ENCODE data around the gene LCE1F.

LCE1F gene, protein sequence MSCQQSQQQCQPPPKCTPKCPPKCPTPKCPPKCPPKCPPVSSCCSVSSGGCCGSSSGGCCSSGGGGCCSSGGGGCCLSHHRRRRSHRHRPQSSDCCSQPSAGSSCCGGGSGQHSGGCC

DNA sequence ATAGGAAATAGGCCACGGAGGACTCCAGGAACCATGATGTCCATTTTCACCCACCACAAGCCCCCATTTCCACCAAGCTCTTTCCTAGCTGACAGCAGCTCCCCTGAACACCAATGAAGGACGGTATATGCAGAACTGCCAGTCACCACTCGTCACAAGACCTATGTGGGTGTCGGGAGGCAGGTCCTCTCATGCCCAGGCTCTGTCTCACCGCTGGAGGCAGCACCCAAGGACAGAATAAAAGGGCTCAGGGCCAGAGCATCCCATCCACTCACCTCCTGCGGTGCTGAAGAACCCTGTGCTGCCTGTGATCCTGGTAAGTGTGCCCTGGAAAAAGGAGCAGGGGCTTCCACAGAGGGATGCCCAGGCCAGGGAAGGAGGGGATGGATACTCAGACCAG lies at the start of gene LCE1F:
LCE1F (plus strand) TSS at position 266 of the 400 bp plus-strand sequence. CDS start 1,232 bp downstream, outside the sequence.
- no peaks in the 10 kb centered on the region for H3K9me3 ChIP-seq
- no peaks in the 10 kb centered on the region for H3K27me3 ChIP-seq
- H3K36me3 ChIP-seq, result no peaks in the 10 kb centered on the region
- H3K4me3 ChIP-seq, result no peak within 1 kb of the TSS
- H3K9ac ChIP-seq, result no peak within 1 kb of the TSS
- no peak for TF ChIP-seq Cebpa-rat (IDR thresholded peaks at IDR 0.05)
- H4K20me1 ChIP-seq, result no peaks in the 10 kb centered on the region
- no peak within 1 kb of the TSS for H3K4me2 ChIP-seq
- H3K4me1 ChIP-seq, result no peaks in the 10 kb centered on the region
- no peak within 1 kb of the TSS for H3K27ac ChIP-seq

DNA sequence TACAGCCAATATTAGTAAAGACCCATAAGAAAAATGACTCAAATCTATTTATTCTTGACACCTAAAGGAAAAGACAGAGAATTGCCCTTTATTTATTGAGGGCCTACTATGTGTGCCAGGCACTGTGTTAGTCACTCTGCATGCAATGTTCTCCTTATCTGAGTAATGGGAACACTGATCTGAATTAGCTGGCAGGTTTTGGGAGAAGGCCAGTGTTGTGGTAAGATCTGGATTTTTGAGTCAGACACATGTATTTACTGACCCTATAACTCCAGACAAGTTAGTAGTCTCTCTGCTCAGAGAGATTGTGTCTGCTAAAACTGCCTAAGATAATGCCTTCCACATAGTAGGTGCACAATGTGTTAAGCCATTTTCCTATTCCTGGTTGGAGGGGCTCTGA lies 49.7 kb upstream of the LCE1F start:
- Histone ChIP-seq H3K4me2 (no peak overlapping the region), H3K36me3 (no peaks in the 10 kb centered on the region), H3K4me1 (no peaks in the 10 kb centered on the region), H4K20me1 (no peaks in the 10 kb centered on the region), H3K9me3 (no peaks in the 10 kb centered on the region), H3K27me3 (no peaks in the 10 kb centered on the region), H3K4me3 (no peak overlapping the region), H3K27ac (no peak overlapping the region), H3K9ac (no peak overlapping the region)
- TF ChIP-seq Cebpa-rat (IDR thresholded peaks at IDR 0.05), result no peak

DNA sequence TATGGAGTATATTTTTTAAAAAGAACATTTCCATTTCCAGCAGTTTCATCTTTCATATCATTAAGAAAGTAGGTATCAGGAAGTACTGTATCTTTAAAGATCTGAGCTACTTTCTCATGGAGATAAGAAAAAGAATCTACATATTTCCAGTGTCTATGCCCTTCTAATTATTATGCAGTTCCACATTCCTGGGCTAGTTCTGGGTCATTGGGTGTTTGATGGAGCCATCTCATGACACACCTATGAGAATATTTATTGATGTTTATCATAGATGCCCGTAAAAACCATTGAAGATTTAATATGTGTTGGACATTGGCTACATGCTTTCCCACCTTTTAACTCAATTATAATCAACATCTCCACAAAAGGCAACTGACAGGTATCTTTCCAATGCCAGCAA lies 46.0 kb upstream of the LCE1F start:
- no peak overlapping the region for H3K9ac ChIP-seq
- H3K36me3 ChIP-seq, result no peaks in the 10 kb centered on the region
- no peak overlapping the region for H3K27ac ChIP-seq
- H4K20me1 ChIP-seq, result no peaks in the 10 kb centered on the region
- H3K9me3 ChIP-seq, result no peaks in the 10 kb centered on the region
- no peak overlapping the region for H3K4me2 ChIP-seq
- no peak for TF ChIP-seq Cebpa-rat (IDR thresholded peaks at IDR 0.05)
- no peaks in the 10 kb centered on the region for H3K4me1 ChIP-seq
- H3K27me3 ChIP-seq, result no peaks in the 10 kb centered on the region
- no peak overlapping the region for H3K4me3 ChIP-seq

DNA sequence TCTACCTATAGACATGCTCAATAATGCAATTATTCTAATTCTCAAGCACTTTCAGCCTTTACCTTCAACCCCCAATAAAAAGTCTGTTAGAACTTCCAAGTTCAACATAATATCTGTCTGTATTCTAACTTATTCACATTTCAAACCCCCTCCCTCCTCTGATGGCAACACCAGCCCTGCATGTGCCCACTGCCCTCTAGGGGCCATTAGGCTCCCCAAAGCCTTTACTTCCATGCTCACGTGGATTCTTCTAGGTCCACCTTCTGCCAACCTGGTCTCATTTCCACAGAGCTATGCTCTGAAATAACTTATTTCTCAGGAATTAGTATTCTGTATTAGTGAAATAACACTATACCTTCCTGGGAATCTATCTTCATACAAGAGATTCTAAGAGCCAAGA lies 39.3 kb upstream of the LCE1F start:
- no peaks in the 10 kb centered on the region for H3K9me3 ChIP-seq
- no peak overlapping the region for H3K4me2 ChIP-seq
- no peak overlapping the region for H3K27ac ChIP-seq
- no peaks in the 10 kb centered on the region for H3K36me3 ChIP-seq
- no peak overlapping the region for H3K9ac ChIP-seq
- no peaks in the 10 kb centered on the region for H3K27me3 ChIP-seq
- H3K4me3 ChIP-seq, result no peak overlapping the region
- no peak for TF ChIP-seq Cebpa-rat (IDR thresholded peaks at IDR 0.05)
- no peaks in the 10 kb centered on the region for H4K20me1 ChIP-seq
- no peaks in the 10 kb centered on the region; the same call in 1 of the 2 replicates for H3K4me1 ChIP-seq

DNA sequence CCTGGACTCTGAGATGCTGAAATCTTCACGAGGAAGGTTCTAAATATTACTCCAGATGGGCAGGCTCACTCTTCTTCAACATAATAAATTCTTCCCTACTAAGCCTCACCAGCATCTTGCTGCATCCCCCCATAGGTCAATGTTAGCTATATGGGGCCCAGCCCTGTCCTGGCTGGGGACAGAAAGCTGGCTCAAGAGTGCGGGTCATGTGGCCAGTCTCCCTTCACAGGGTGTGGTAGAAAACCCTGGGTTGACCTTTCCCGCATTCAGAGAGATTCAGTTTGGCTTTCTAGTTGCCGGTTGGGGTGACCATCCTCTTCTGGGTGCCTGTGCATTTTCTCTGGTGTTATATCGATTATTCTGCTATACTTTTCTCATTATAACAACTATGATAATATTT lies 36.9 kb upstream of the LCE1F start:
- Histone ChIP-seq H4K20me1 (no peaks in the 10 kb centered on the region), H3K27me3 (no peaks in the 10 kb centered on the region), H3K9me3 (no peaks in the 10 kb centered on the region), H3K4me2 (no peak overlapping the region), H3K9ac (no peak overlapping the region), H3K27ac (no peak overlapping the region), H3K4me3 (no peak overlapping the region), H3K4me1 (no peaks in the 10 kb centered on the region; the same call in 1 of the 2 replicates), H3K36me3 (no peaks in the 10 kb centered on the region)
- TF ChIP-seq Cebpa-rat (IDR thresholded peaks at IDR 0.05), result no peak

DNA sequence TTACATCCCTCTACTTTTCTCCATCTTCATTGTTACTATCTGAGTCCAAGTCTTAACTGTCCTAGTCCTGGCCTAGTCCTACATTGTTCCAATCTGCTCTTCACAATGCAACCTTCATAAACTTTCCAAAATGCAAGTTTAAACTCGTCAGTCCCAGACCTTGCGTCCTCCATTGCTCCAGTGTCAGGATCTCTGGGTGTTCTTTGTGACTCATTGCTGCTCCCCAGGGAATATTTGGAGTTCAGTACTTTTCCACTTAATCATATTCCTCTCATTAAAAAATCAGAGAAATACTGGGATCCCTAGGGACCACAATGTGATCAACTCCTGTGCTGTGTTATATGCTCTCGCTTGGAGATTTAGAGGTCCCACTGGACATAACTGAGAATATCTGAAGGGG lies 35.1 kb upstream of the LCE1F start:
- Histone ChIP-seq H4K20me1 (no peaks in the 10 kb centered on the region), H3K9me3 (no peaks in the 10 kb centered on the region), H3K4me3 (no peak overlapping the region), H3K9ac (no peak overlapping the region), H3K27ac (no peak overlapping the region), H3K4me1 (no peaks in the 10 kb centered on the region; the same call in 1 of the 2 replicates), H3K27me3 (no peaks in the 10 kb centered on the region), H3K4me2 (no peak overlapping the region), H3K36me3 (no peaks in the 10 kb centered on the region)
- TF ChIP-seq Cebpa-rat (IDR thresholded peaks at IDR 0.05), result no peak

DNA sequence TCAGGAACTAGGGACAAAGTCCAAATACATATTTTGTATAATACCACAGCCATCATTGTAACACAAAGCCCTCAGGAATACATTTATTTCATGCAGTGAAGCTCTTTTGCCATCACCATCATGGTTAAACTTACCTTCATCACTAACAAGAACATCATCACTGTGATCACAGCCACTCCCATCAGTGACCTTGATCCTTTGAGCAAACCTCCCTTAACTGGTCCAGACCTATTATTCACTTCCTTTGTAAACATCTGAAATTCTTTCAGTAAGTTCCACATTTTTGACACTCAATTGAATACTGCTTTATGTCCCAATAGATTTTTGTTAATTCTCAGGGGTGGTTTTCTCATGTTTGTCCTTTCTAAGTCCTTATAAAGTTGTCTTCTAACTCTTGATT lies 33.3 kb upstream of the LCE1F start:
- TF ChIP-seq Cebpa-rat (IDR thresholded peaks at IDR 0.05), result no peak
- Histone ChIP-seq H3K27me3 (no peaks in the 10 kb centered on the region), H3K4me1 (no peaks in the 10 kb centered on the region; the same call in 1 of the 2 replicates), H3K9ac (no peak overlapping the region), H4K20me1 (no peaks in the 10 kb centered on the region), H3K4me2 (no peak overlapping the region), H3K9me3 (no peaks in the 10 kb centered on the region), H3K36me3 (no peaks in the 10 kb centered on the region), H3K27ac (no peak overlapping the region), H3K4me3 (no peak overlapping the region)

DNA sequence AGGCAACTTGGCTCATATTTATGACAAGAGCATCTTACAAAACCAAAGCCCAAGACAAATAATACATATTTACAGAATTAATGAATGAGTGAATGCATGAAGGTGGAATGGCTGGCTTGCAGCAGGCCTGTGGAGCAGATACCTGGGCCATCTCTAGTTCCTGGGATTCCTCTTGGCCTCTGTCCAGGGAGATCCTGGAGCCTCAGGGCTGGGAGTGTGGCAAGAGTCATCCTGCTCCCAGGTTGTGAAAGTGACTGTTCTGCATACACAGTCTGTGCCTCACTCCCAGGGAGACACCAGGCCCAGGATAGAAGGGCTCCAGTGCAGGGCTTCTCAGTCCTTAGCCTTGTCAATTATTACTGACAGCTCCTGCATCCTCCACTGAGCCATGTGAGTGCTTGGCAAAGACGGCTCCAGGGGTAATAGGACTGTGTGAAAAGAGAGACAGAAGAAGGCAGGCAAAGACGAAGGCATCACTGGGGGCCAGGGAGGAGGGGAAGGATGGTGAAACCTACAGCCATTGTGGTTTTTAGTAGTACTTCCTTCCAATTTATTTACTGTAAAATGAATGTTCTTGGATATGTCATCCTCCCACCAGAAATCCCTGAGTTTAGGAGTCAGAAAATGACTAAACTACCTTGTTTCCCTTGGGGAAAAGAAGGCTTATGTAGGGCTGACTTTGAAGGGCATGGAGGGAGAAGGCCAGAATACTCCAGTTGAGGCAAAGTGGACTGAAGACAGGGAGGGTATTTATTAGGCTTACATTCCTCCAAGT lies 31.4 kb upstream of the LCE1F start:
- Histone ChIP-seq H3K27me3 (no peaks in the 10 kb centered on the region), H3K4me1 (no peaks in the 10 kb centered on the region; the same call in 1 of the 2 replicates)
- no peak for TF ChIP-seq Cebpa-rat (IDR thresholded peaks at IDR 0.05)

DNA sequence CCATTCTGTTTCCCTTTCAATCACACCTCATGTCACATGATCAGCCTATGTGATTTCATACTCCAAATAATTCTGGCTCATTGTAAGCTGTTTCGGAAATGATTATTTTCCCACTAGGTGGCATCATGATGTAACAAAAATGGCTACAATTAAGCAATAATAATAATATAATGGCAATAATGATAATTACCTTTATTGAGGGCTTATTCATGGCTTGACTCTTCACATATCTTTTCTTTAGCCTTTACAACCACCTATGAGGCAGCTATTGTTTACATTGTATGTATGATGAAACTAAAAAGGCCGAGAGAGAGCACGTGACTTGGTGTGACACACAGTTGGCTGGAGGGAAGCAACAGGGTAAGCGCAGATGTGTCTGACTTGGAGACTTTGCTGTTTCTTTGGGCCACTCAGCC lies 29.6 kb upstream of the LCE1F start:
- Histone ChIP-seq H3K27ac (no peak overlapping the region), H3K4me2 (no peak overlapping the region), H3K9ac (no peak overlapping the region), H4K20me1 (no peaks in the 10 kb centered on the region), H3K27me3 (no peaks in the 10 kb centered on the region), H3K4me1 (no peaks in the 10 kb centered on the region; the same call in 1 of the 2 replicates), H3K9me3 (no peaks in the 10 kb centered on the region), H3K36me3 (no peaks in the 10 kb centered on the region), H3K4me3 (no peak overlapping the region)
- TF ChIP-seq Cebpa-rat (IDR thresholded peaks at IDR 0.05), result no peak

More for the DNA sequence above, 31.4 kb upstream of the LCE1F start:
- H3K4me3 ChIP-seq, result no peak overlapping the region
- no peak overlapping the region for H3K9ac ChIP-seq
- H3K27ac ChIP-seq, result no peak overlapping the region
- H3K36me3 ChIP-seq, result no peaks in the 10 kb centered on the region
- no peaks in the 10 kb centered on the region for H4K20me1 ChIP-seq
- no peak overlapping the region for H3K4me2 ChIP-seq
- no peaks in the 10 kb centered on the region for H3K9me3 ChIP-seq

DNA sequence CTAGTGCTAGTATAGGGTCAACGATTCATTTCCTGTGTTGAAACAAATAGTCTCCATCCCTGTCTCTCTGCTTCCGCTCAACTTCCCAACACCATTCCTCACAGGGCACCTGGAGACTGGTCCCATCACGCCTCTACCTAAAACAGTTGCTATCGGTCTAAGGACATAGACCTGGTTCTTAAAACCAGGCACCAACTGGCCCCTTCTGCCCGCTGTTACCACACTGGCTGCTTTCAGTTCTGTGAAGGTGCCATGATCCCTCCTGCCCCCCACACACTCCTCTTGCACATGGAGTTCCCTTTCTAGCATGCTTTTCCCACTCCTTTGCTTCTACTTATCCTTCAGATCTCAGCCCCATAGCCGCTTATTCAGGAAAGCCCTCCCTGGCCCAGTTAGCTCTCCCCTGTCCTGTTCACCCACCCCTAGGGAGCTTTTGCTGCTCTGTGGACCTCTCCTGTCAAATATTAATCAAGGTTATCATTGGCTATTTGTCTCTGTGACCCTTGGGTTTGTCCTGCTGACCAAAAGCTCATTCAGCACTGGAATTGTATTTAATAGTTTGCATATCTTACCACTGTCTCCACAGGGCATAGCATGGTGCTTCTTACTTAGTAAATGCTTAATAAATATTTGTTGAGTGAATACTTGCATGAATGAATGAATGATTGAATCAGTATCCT lies 29.0 kb upstream of the LCE1F start:
- H3K27ac ChIP-seq, result no peak overlapping the region
- H4K20me1 ChIP-seq, result no peaks in the 10 kb centered on the region
- no peak overlapping the region for H3K4me3 ChIP-seq
- TF ChIP-seq Cebpa-rat (IDR thresholded peaks at IDR 0.05), result no peak
- H3K36me3 ChIP-seq, result no peaks in the 10 kb centered on the region
- no peaks in the 10 kb centered on the region for H3K9me3 ChIP-seq
- H3K4me1 ChIP-seq, result no peaks in the 10 kb centered on the region
- H3K9ac ChIP-seq, result no peak overlapping the region
- no peaks in the 10 kb centered on the region for H3K27me3 ChIP-seq
- H3K4me2 ChIP-seq, result no peak overlapping the region

Measured in BLaER1 (cell line).